B cell (primary cell): Measurements from ENCODE around the gene POU3F3. TPM values are rescaled to one million over a fixed set of nuclear protein-coding genes. Genes with fewer than 3 reads are reported as not detected.

Source experiments
- ATAC-seq: fragments of 200-7000 bp; cut with Tn5 transposase; one replicate; pipeline ENCODE4 v1.10.0; 2021; ENCODE audit warnings: low read depth, mild to moderate bottlenecking, moderate number of reproducible peaks, moderate library complexity
- CTCF ChIA-PET: fragments of 350-600 bp; sonication (Branson Sonifier 250); formaldehyde crosslinking; loops from one replicate; lab custom pipeline; 2021; ENCODE audit warnings: antibody characterized with exemption, inconsistent platforms; lab: Charles Lee
- POLR2A ChIA-PET: fragments of 350-600 bp; sonication (Branson Sonifier 250); formaldehyde crosslinking; loops from one replicate; lab custom pipeline; 2021; ENCODE audit warnings: antibody characterized with exemption; lab: Charles Lee
- DNase-seq: peaks from one replicate; pipeline ENCODE4 v3.0.0; 2013
- H2AFZ ChIP-seq: 2 replicates; pipeline ENCODE4 v1.6.1; 2012; ENCODE audit warnings: mild to moderate bottlenecking, low read depth, low read length; ENCODE audit not compliant: insufficient read depth, poor library complexity, severe bottlenecking
- H3K27ac ChIP-seq, 2 donors: 1 replicate in 1 of 2; 2 replicates in 1 of 2; pipeline ENCODE4 v1.5.1; 2012 to 2013; ENCODE audit warnings: low read length in 2 of 2, mild to moderate bottlenecking in 2 of 2, moderate library complexity in 1 of 2
- H3K27me3 ChIP-seq, 4 experiments: fragments of 200-600 bp in 1 of 4; sonication (generic) in 1 of 4; replicated peaks in 1 of 4; 1 replicate in 2 of 4; 2 replicates in 2 of 4; pipeline versions ENCODE4 v1.6.1 to v1.7.0; 2013 to 2016; ENCODE audit warnings: low read length in 3 of 4, mild to moderate bottlenecking in 2 of 4, mixed read lengths in 1 of 4, moderate library complexity in 1 of 4; ENCODE audit not compliant: insufficient read depth in 4 of 4, control insufficient read depth in 3 of 4; ENCODE audit errors: control extremely low read depth in 1 of 4
- H3K36me3 ChIP-seq, 2 experiments: replicated peaks in 1 of 2; 1 replicate in 1 of 2; 2 replicates in 1 of 2; pipeline versions ENCODE4 v1.6.1 to v1.7.1; 2013; ENCODE audit warnings: low read length in 1 of 2; ENCODE audit not compliant: insufficient read depth in 2 of 2, control insufficient read depth in 1 of 2; ENCODE audit errors: control extremely low read depth in 1 of 2, extremely low read depth in 1 of 2
- H3K4me1 ChIP-seq, 2 donors: fragments of 200-600 bp in 1 of 2; sonication (generic) in 1 of 2; 1 replicate in 1 of 2; 2 replicates in 1 of 2; pipeline versions ENCODE4 v1.5.1 to v1.6.1; 2013 to 2017; ENCODE audit warnings: low read length in 2 of 2; ENCODE audit not compliant: control insufficient read depth in 2 of 2, insufficient read depth in 2 of 2
- H3K4me2 ChIP-seq: replicated peaks from 2 replicates; pipeline ENCODE3; 2012; ENCODE audit warnings: mild to moderate bottlenecking, low read depth, low read length; ENCODE audit not compliant: poor library complexity, severe bottlenecking
- H3K4me3 ChIP-seq, 5 experiments: fragments of 200-600 bp in 1 of 5; sonication (generic) in 1 of 5; 1 replicate in 3 of 5; 2 replicates in 2 of 5; pipeline versions ENCODE4 v1.5.1 to v1.7.0; 2011 to 2016; ENCODE audit warnings: low read length in 4 of 5, mild to moderate bottlenecking in 4 of 5, low read depth in 2 of 5, control low read depth in 1 of 5, moderate library complexity in 1 of 5; ENCODE audit not compliant: insufficient read depth in 1 of 5; ENCODE audit errors: control extremely low read depth in 1 of 5, extremely low read depth in 1 of 5
- H3K79me2 ChIP-seq: fragments of 200-600 bp; sonication (generic); one replicate; pipeline ENCODE4 v1.6.0; 2016; ENCODE audit warnings: low read length; ENCODE audit not compliant: control insufficient read depth, insufficient read depth
- H3K9ac ChIP-seq: fragments of 200-600 bp; sonication (generic); 2 replicates; pipeline ENCODE4 v1.6.1; 2017; ENCODE audit warnings: mild to moderate bottlenecking, low read length, moderate library complexity
- H3K9me3 ChIP-seq, 3 donors: one replicate each; pipeline versions ENCODE4 v1.6.1 to v1.7.1; 2013; ENCODE audit warnings: low read length in 2 of 3; ENCODE audit not compliant: control insufficient read depth in 2 of 3, insufficient read depth in 1 of 3; ENCODE audit errors: control extremely low read depth in 1 of 3
- H4K20me1 ChIP-seq: 2 replicates; pipeline ENCODE4 v1.6.0; 2012; ENCODE audit warnings: mild to moderate bottlenecking, low read length; ENCODE audit not compliant: insufficient read depth, control insufficient read depth, poor library complexity, severe bottlenecking
- H3K27ac Mint-ChIP-seq: one replicate; pipeline ENCODE4 v1.8.0; 2021; ENCODE audit warnings: mixed read lengths
- H3K27me3 Mint-ChIP-seq: one replicate; pipeline ENCODE4 v1.8.0; 2021; ENCODE audit warnings: mixed read lengths
- H3K4me1 Mint-ChIP-seq: one replicate; pipeline ENCODE4 v1.8.0; 2021; ENCODE audit warnings: mixed read lengths
- H3K4me3 Mint-ChIP-seq: one replicate; pipeline ENCODE4 v1.8.0; 2021; ENCODE audit warnings: mixed read lengths
- H3K9me3 Mint-ChIP-seq: one replicate; pipeline ENCODE4 v1.8.0; 2022; ENCODE audit warnings: mixed read lengths; ENCODE audit not compliant: insufficient read depth
- CTCF ChIP-seq: fragments of 200-600 bp; IDR thresholded peaks from one replicate; pipeline ENCODE4 v1.8.0; 2022; ENCODE audit warnings: antibody characterized with exemption, mild to moderate bottlenecking
- EZH2 ChIP-seq: IDR thresholded peaks from 2 replicates; pipeline ENCODE4 v1.6.1; 2012; ENCODE audit warnings: borderline replicate concordance, low read depth, mild to moderate bottlenecking, moderate library complexity, low read length; ENCODE audit not compliant: insufficient read depth, poor library complexity, severe bottlenecking
- WGBS: methylation state at CpG from one replicate; pipeline ENCODE4 v1.1.5; 2013; ENCODE audit warnings: missing lambda C conversion rate; ENCODE audit not compliant: insufficient coverage; 5-methylcytosine and 5-hydroxymethylcytosine counted together
- intact Hi-C: fragments of 100-400 bp; cut with micrococcal nuclease; formaldehyde crosslinking; loops from one replicate; pipeline ENCODE4 v1.10.0; 2022
- polyA plus RNA-seq: library from polyadenylated mRNA; depleted of rRNA; stranded (reverse); fragments of >200 nt; gene quantifications from 2 replicates; pipeline ENCODE4 v1.2.3, GENCODE V29; 2012
- total RNA-seq, 2 donors: library from RNA; stranded (reverse); fragments of 120-200 nt in 1 of 2; gene quantifications; 1 replicate in 1 of 2; 2 replicates in 1 of 2; pipeline versions ENCODE4 v1.2.3 to v1.2.4, GENCODE V29; 2013 to 2022

The POU3F3 gene
- total and polyA plus RNA-seq, 2 donors (not counting 1 experiment from before 2014, with no cell fraction given) = 0.03 to 0.12 TPM

- peak overlapping the region; percentile 77 for H3K27ac Mint-ChIP-seq
- CTCF ChIA-PET = interaction anchor here (0.9 kb wide), 1 partner anchor 17 kb away, joined by 3 read pairs; no protein-coding TSS in a partner anchor
- H2AFZ ChIP-seq = peak overlapping the region; percentile 55
These were observed 35.5 kb downstream of the POU3F3 start for GRCh38 chr2:104889291-104889959.

More at GRCh38 chr2:104889291-104889959, 35.5 kb downstream of the POU3F3 start:
- peak; percentile 81 for ATAC-seq
- H3K4me3 ChIP-seq = no peak overlapping the region
- peak overlapping the region; percentile 65 for H3K4me2 ChIP-seq
- H3K27me3 ChIP-seq = no peaks in the 10 kb centered on the region
- WGBS = 25% methylated on average over 6 of the region's 8 CpGs
- Mint-ChIP-seq H3K4me1 (peaks cover 32% of the 10 kb centered on the region), H3K4me3 (peak overlapping the region; percentile 67), H3K27me3 (no peaks in the 10 kb centered on the region), H3K9me3 (peaks cover 4% of the 10 kb centered on the region)
- H3K9me3 ChIP-seq = peaks cover 0 to 13% (median 0%) of the 10 kb centered on the region in 3 donors
- H3K4me1 ChIP-seq = peaks cover 23 to 35% of the 10 kb centered on the region in 2 donors
- no peaks in the 10 kb centered on the region for H4K20me1 ChIP-seq
- peak overlapping the region; percentile 32 for H3K9ac ChIP-seq
- H3K79me2 ChIP-seq = no peaks in the 10 kb centered on the region
- no peaks in the 10 kb centered on the region for H3K36me3 ChIP-seq
- POLR2A ChIA-PET = interaction anchor here (0.6 kb wide), 1 partner anchor 856 kb away, joined by 3 read pairs; no protein-coding TSS in a partner anchor
- TF ChIP-seq EZH2 (no peak), CTCF (no peak)
- intact Hi-C loops = no loop called here
- peak overlapping the region in 1 of 2 donors; percentile 52 for H3K27ac ChIP-seq
- peak; percentile 50 for DNase-seq
